GM11168 (cell line): ENCODE measurements around the gene FCN3.

Experiments
- in situ Hi-C: fragments of 300-500 bp; cut with MboI; formaldehyde crosslinking; loops from one replicate; pipeline ENCODE4 v1.12.0; 2022; ENCODE audit warnings: low sequenced_read_pairs; ENCODE audit not compliant: unreplicated experiment

FCN3 gene

GRCh38 chr1:27400082-27400962 lies 25.7 kb upstream of the FCN3 start:
- in situ Hi-C loops: no loop called here

- in situ Hi-C loops: loop anchor here (10.0 kb wide), 1 partner anchor 205 kb away; the partner anchor contains the start of gene AHDC1
These were observed 24.8 kb upstream of the FCN3 start for GRCh38 chr1:27399251-27400025.

GRCh38 chr1:27398405-27399149 lies 24.0 kb upstream of the FCN3 start:
- in situ Hi-C loops: loop anchor here (10.0 kb wide), 1 partner anchor 206 kb away; the partner anchor contains the start of gene AHDC1

GRCh38 chr1:27397749-27398148 lies 23.1 kb upstream of the FCN3 start:
- in situ Hi-C loops: loop anchor here (10.0 kb wide), 1 partner anchor 207 kb away; the partner anchor contains the start of gene AHDC1

- in situ Hi-C loops: loop anchor here (10.0 kb wide), 1 partner anchor 208 kb away; the partner anchor contains the start of gene AHDC1
These were observed 22.5 kb upstream of the FCN3 start for GRCh38 chr1:27397110-27397509.

GRCh38 chr1:27395441-27396195 lies 21.0 kb upstream of the FCN3 start:
- in situ Hi-C loops: loop anchor here (10.0 kb wide), 1 partner anchor 209 kb away; the partner anchor contains the start of gene AHDC1

- in situ Hi-C loops: loop anchor here (10.0 kb wide), 1 partner anchor 210 kb away; the partner anchor contains the start of gene AHDC1
These were observed 20.3 kb upstream of the FCN3 start for GRCh38 chr1:27394925-27395324.

GRCh38 chr1:27394282-27394658 lies 19.6 kb upstream of the FCN3 start:
- in situ Hi-C loops: loop anchor here (10.0 kb wide), 1 partner anchor 211 kb away; the partner anchor contains the start of gene AHDC1

- in situ Hi-C loops: loop anchor here (10.0 kb wide), 1 partner anchor 211 kb away; the partner anchor contains the start of gene AHDC1
These were observed 19.1 kb upstream of the FCN3 start for GRCh38 chr1:27393641-27394281.

- in situ Hi-C loops: loop anchor here (10.0 kb wide), 1 partner anchor 212 kb away; the partner anchor contains the start of gene AHDC1
These were observed 18.4 kb upstream of the FCN3 start for GRCh38 chr1:27392778-27393635.

- in situ Hi-C loops: loop anchor here (10.0 kb wide), 1 partner anchor 213 kb away; the partner anchor contains the start of gene AHDC1
These were observed 17.6 kb upstream of the FCN3 start, which contains the start of gene GPR3 for GRCh38 chr1:27392096-27392777. Gene GPR3 (plus strand): TSS chr1:27392622. CDS start chr1:27393799, 1,177 bp downstream.

GRCh38 chr1:27391511-27392095 lies 17.0 kb upstream of the FCN3 start:
- in situ Hi-C loops: loop anchor here (10.0 kb wide), 1 partner anchor 213 kb away; the partner anchor contains the start of gene AHDC1

GRCh38 chr1:27388337-27389005 lies 13.8 kb upstream of the FCN3 start:
- in situ Hi-C loops: loop anchor here (5.0 kb wide), 1 partner anchor 86 kb away; no protein-coding TSS in a partner anchor

GRCh38 chr1:27384797-27385196 lies 10.2 kb upstream of the FCN3 start:
- in situ Hi-C loops: loop anchor here (5.0 kb wide), 1 partner anchor 82 kb away; no protein-coding TSS in a partner anchor

- in situ Hi-C loops: no loop called here
These were observed 9.0 kb upstream of the FCN3 start for GRCh38 chr1:27383661-27384060.

GRCh38 chr1:27383039-27383605 lies 8.5 kb upstream of the FCN3 start, which contains the start of gene CD164L2:
Gene CD164L2 (minus strand): TSS chr1:27383333. CDS start chr1:27383239, 94 bp downstream.
- in situ Hi-C loops: no loop called here
